CD4-positive, alpha-beta T cell treated with Interleukin-6 at 100 ng/mL for 8 hours (primary cell): Measurements from ENCODE around the gene DENND11.
"Not testable (repeated sequence)": the region's sequence is repeated elsewhere in the genome, so short reads cannot be mapped to it uniquely, and the experiment has no call there.

ENCODE experiments used
- DNase-seq: peaks from one replicate; pipeline ENCODE4 v3.0.0-alpha.2; 2020; ENCODE audit warnings: mixed read lengths, low spot score

The DENND11 gene

GRCh38 chr7:141708351-141708750, 6.4 kb upstream of the DENND11 start, which contains the start of gene WEE2:
TSS of gene WEE2 (plus strand) at chr7:141708353. CDS start at chr7:141708759, 406 bp downstream.
- DNase-seq: no peak

DNA sequence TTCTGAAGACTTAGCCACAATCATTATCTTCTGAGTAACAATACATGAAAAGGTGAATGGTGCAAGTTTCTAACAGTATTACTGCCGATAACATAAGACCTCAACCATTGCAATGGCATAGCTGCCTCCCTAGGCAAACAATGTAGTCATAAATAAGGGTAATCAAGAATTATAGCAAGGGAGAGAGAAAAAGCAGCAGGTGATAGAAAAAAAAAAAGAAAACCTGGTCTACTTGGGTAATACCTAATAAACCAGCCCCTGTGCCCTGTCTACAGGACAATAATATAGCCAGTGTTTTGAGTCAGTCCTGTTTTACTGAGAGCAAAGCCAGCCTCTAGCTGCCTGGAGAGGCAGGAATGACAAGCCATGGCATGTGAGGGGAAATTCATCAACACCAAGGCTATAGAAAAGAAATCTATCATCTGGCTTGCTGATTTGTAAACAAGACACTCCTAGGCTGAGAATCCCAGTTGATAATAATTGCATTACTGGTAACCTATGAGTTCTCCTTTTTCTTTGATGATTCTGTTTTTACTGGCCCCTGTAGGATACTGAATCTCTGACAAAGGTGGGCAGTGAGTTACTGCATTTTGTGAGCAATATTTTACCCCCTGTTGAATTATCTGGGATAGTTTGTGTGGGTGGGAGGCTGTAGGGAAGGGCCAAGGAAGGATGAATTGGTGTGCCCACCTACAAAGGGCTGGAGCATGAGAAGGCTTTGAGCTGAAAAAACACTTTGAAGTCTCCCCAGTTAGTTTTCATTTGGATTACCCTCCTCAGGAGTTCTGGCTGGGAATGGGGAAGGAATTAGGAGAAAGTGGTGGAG, 4.5 kb upstream of the DENND11 start:
- DNase-seq: no peak

GRCh38 chr7:141704741-141705140, 2.8 kb upstream of the DENND11 start:
- DNase-seq: no peak

- no peak for DNase-seq
Observed at GRCh38 chr7:141704112-141704511, 2.1 kb upstream of the DENND11 start.

DNA sequence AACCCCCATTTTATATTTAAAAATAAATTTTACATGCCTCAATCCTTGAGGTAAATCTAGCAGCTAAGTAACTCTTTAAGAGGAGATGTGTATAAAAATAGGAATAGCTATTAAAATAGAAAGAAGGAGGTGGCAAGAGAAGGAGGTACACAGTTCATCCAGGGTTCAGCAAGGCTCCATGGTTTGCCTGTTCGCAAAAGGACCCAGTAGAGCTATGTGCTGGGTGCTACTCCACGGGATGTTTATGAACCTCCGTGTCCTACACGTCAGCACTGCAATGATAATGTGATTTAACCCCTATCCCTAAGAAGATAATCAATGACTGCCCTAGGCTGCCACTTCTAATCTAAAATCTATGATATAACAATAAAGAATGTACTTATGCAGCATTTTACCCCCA, 926 bp upstream of the DENND11 start:
- no peak for DNase-seq

DNA sequence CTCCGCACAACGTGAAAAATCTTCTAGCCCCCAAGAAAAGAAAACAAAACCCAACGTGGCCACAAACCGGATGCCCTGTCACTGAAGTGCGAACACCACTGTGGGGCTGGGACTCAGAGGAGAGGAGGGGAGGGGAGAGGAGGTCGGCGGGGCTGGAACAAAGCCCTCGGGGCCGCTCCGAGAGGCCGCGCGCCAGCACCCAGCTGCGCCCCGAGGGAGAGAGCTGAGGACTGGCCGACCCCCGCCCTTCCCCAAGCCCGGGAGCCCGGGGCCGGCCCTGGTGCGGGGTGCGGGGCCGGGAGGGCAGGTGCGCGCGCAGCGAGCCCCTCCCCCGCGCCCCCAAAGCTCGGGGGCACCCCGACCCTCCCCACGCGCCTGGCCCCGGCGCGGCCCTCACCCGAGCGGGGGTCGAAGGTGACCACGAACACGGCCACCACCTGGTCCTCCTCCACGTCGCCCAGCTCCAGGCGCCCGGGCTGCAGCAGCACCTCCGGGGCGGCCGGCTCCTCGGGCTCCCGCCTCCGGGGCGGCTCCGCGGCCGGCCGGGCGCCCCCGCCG, 398 bp downstream of the DENND11 start:
- peak; percentile 66 for DNase-seq

DNA sequence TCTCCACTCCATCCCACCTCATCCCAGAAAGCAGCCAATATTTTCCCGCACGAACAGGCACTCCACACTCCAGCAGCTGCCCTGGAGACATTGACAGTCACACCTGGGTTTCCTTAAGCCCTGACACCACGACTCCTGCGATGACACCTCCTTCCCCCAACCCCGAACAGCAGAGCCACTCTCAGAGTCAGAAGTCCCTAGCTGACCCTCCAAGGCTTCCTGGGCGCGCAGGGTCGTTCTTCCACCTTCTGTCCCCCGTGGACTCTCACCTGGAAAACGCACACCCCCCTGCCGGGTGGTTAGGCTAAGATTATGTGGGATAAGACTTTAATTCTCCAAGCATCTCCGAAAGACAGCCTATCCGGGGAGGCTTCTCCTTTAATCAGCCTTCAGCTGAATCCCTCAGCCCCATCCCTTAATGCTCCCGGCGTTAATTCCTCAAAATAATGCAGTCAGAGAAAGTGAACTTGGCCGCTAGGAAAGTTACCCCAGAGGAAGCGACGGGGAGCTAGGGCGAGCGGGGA, 1.1 kb downstream of the DENND11 start:
- DNase-seq: no peak

DNA sequence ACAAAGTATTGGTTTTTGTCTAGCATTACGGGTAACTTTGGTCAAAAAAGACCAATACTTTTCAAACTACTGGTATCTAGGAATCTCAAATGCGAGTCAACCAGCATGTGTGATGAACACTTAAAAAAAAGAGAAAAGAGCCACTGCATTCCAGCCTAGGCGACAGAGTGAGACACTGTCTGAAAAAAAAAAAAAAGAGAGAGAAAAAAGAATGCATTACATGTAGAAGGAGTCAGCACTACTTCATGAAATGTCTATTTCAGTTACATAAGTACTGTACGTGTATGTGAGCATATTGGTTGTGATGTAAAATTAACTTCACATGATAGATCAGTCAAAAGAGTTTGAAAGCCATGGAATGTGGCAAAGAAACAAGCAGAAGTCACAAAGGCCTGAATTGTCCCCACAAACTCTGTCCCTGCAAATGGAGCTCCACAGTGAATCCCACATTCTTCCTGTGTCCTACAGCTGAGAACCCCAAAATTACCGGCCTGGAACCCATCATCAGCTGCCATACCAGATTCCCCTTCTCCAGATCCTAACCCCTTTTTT, 1.6 kb downstream of the DENND11 start:
- no peak for DNase-seq

DNA sequence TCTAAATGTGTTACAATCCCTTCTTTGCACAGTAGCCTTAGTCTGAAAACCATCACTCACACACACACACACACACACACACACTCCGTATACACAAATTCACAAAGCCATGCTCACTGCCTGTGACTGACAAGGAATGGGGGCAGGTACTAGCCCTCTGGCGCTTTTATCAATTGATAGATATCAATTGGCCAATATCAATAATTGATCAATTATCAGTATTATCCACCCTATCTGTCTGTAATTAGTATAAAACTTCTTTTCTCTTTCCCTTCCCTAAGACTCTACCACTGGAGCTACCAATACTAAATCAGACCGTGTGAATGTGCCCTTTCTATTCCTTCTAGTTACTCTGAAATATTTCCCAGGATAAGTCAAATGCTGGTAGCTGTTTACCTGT, 2.1 kb downstream of the DENND11 start:
- DNase-seq: no peak

DNA sequence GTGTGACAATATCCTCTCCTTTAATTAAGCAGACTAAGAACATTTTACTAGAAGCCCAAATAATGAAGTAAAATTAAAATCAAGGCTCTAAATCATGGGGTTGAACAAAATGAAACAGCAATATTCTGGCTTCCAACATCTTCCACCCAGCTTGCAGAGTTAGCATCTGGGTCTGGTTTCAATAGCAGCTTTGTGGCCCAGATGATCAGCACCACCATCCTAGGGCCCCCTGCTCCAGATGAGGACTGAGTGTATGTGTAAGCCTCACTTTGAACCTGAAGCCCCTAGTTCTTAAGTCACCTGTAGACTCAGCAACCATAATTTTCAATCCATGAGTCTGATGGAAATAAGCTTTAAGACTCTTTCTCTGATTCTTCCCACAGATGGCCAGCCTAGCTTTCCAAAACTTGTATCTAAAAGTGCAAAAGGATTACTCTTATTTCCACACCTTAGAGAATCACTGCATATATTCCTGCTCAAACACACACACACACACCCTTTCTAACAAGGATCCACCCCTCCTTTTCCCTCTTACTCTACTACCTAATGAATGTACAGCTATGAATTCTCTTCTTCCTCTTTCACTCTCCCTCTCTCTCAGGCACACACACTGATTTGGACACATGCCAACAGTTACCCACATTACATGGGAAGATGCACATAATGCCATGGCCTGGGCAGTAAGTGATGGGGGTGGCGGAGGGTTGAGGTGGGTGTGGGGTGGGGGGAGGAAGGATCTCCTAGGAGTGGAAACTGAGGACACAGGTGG, 3.5 kb downstream of the DENND11 start:
- DNase-seq: no peak

DNA sequence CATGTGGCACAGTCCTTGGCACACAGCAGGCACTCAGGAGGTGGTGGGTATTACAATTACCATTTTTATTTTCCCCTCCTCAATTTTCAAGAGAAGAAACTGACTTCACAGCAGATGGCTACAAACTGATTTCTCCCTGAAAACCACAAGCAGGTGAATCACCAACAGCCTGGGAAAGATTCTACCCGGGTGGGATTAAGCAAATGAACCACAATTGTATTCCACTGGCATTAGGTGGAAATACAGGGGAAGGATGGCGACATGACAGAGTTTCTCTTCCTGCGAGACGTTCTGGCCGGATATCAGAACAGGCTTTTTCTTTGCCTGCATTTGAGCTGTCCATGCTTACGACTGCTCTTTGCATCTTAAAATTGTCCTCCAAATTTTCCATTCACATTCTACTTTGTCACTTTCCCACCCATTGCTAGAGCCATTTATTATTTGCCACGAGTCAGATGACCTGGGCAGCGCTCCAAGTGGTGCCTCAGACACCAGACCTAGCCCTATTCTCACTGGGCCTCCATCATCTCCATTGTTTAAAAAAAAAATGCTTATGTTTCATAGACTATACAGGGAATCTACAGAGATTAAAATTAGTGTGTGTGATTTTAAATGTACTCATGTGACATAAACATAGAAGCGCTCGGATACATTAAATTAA, 4.6 kb downstream of the DENND11 start:
- DNase-seq: no peak

DNA sequence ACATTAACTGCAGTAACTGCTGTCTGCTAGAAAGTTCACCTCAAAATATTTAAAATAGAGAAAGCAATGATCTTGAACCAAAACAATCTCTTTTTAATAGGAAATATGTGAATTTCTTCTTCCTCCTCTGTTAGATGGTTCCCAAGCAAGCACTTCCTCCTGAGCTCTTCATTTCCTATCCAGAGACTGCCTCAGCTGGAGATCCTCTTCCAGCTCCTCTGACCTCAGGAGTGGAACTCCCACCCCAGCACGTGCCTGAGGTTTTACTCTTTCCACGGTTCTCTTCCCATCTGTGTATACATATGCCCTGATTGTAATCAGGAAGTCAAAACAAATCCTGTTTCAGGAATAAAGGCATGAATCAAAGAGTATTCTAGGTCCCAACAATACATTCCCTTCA, 5.6 kb downstream of the DENND11 start:
- DNase-seq: no peak

DNA sequence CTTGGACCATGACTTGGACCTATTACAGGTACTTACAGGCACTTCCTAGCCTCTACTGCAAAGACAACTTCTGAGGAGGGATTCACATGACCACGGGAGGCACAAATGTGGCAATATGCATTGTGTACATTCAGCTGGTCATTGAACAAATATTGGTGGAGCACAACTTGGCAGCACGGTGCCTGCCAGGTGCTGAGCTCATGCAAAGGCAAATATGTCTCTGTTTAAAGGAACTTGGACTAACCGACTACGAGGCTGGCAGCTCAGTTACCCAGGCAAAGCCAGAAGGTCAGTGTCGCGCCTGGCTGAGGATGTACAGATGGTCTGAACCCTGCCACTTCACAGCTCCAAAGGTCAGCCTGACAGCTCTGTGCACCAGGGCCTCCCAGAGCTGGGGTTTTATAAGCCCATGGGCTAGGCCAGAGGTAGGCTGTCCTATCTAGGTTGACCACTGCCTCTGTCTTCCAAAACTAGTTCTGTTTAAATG, 6.1 kb downstream of the DENND11 start:
- DNase-seq: no peak

DNA sequence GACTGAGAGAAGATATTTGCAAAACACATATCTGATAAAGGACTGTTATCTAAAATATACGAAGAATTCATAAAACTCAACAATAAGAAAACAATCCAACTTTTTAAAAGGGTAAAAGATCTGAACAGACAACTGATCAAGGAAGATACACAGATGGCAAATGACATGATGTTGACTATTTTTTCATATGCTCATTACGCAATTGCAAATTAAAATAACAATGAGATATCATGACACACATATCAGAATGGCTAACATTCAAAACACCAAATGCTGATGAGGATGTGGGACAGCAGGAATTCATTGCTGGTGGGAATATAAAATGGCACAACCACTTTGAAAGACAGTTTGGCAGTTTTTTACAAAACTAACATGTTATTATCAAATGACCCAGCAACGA, 8.9 kb downstream of the DENND11 start:
- DNase-seq: no peak

DNA sequence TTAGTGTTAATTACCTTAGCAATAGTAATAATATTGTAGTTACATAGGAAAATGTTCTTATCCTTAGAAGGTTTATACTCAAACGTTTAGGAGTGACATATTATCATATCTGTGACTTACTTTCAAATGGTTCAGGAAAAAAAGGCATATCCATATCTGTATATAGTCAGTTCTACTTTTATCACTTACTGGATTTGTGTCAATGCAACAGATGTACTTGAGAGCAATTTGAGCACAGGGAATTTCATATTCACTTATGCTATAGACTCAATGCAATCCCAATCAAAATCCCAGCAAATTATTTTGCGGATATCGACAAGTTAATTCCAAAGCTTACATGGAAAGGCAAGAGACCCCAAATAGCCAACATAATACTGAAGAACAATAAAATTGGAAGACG, 10.0 kb downstream of the DENND11 start:
- no peak for DNase-seq

DNA sequence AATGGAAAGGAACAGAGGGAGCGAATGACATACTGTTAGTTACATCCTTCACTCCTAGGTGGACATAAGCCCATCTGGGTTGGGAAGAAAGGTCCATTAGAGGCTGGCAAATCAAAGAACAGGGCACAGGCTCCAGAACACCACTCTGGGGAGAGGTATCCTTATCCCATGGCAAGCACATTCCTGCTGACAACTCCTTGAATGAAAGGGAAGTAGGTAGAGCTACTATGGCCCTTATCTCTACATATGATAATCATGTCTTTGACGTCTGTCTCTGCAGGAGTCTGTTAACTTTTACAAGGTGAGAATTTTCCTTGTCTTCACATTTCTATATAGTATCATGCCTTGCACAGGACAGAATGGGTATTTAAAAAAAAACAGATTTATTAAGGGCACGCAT, 10.4 kb downstream of the DENND11 start:
- no peak for DNase-seq

GRCh38 chr7:141689072-141689825, 12.7 kb downstream of the DENND11 start:
- not testable (repeated sequence) for DNase-seq

DNA sequence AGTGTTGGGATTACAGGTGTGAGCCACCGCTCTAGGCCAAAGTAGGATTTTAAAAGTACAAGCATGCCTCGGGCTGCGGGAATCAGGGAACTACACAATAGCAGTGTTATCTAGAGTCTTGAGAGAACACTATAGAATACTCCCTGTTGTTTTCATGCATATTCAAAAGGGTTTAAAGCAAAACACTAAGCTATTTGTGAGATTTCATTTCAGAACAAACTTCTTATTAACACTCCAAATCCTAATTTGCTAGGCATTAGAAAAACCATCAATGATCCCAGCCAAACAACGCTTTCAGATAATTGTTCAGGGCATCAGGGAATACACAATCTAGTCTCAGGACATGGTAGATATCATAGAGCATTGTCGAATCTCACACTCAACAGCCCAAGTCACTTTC, 13.9 kb downstream of the DENND11 start:
- no peak for DNase-seq

DNA sequence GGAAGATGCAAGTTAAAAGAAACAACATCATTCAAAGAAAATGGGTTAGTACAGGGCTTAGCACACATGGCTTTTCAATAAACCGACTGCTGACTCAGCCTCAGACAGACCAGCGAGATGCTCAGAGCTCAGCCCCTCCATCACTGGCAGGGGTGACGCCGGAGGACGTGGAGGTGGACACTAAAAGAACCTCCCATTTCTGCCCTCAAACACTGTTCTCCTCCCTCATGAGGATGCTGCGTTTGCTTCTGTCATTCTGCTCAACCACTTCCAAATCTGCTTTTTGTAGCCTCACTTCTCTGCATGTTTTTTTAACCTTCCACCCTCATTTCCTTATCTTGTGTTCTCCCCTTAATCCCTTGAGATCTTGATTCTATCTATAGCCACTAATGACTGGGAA, 15.3 kb downstream of the DENND11 start:
- no peak for DNase-seq

- no peak for DNase-seq
Observed at GRCh38 chr7:141686074-141686473, 15.9 kb downstream of the DENND11 start.
